C4-2B (cell line): ENCODE data around the gene PRUNE2.

ENCODE experiments used
- H3K27ac ChIP-seq: fragments of 450-650 bp; 2 replicates; pipeline ENCODE4 v1.5.1; 2017
- CTCF ChIP-seq: fragments of 450-650 bp; conservative IDR thresholded peaks from 2 replicates; pipeline ENCODE4 v1.5.1; 2017; ENCODE audit warnings: mild to moderate bottlenecking
- ZFX ChIP-seq: fragments of 450-650 bp; IDR thresholded peaks from 2 replicates; pipeline ENCODE4 v1.6.1; 2017

PRUNE2 gene

GRCh38 chr9:76912636-76913275 lies 6.8 kb upstream of the PRUNE2 start:
- TF ChIP-seq CTCF: no peak
- TF ChIP-seq ZFX: no peak
- H3K27ac ChIP-seq: no peak overlapping the region; the same call in 1 of the 2 replicates

- TF ChIP-seq CTCF (no peak; the same call in 1 of the 2 replicates), ZFX (no peak)
- H3K27ac ChIP-seq: no peak overlapping the region; the same call in 1 of the 2 replicates
These were observed 6.1 kb upstream of the PRUNE2 start for GRCh38 chr9:76911971-76912370.

- TF ChIP-seq ZFX (no peak), CTCF (no peak)
- no peak overlapping the region for H3K27ac ChIP-seq
These were observed 4.9 kb upstream of the PRUNE2 start for GRCh38 chr9:76910861-76911260.

- TF ChIP-seq ZFX (no peak), CTCF (no peak)
- H3K27ac ChIP-seq: peak overlapping the region; percentile 78; the same call in 1 of the 2 replicates
These were observed 697 bp upstream of the PRUNE2 start for GRCh38 chr9:76906647-76906975.

- H3K27ac ChIP-seq: peak overlapping the region; percentile 78
- TF ChIP-seq ZFX (no peak), CTCF (no peak)
These were observed 1.1 kb downstream of the PRUNE2 start for GRCh38 chr9:76904661-76905457.

- H3K27ac ChIP-seq: peak overlapping the region; percentile 75
- TF ChIP-seq CTCF: no peak
- no peak for TF ChIP-seq ZFX
These were observed 3.5 kb downstream of the PRUNE2 start for GRCh38 chr9:76902395-76902794.

GRCh38 chr9:76901801-76902200 lies 4.1 kb downstream of the PRUNE2 start:
- no peak for TF ChIP-seq CTCF
- no peak for TF ChIP-seq ZFX
- H3K27ac ChIP-seq: peak overlapping the region; percentile 75
